CMK (cell line): ENCODE measurements around the gene MPIG6B.
A peak's percentile ranks its signal among the peaks of the same experiment; 100 is the strongest.

Source experiments
- DNase-seq: peaks from one replicate; pipeline ENCODE4 v3.0.0-alpha.2; 2010; ENCODE audit warnings: low read depth

Gene MPIG6B

DNA sequence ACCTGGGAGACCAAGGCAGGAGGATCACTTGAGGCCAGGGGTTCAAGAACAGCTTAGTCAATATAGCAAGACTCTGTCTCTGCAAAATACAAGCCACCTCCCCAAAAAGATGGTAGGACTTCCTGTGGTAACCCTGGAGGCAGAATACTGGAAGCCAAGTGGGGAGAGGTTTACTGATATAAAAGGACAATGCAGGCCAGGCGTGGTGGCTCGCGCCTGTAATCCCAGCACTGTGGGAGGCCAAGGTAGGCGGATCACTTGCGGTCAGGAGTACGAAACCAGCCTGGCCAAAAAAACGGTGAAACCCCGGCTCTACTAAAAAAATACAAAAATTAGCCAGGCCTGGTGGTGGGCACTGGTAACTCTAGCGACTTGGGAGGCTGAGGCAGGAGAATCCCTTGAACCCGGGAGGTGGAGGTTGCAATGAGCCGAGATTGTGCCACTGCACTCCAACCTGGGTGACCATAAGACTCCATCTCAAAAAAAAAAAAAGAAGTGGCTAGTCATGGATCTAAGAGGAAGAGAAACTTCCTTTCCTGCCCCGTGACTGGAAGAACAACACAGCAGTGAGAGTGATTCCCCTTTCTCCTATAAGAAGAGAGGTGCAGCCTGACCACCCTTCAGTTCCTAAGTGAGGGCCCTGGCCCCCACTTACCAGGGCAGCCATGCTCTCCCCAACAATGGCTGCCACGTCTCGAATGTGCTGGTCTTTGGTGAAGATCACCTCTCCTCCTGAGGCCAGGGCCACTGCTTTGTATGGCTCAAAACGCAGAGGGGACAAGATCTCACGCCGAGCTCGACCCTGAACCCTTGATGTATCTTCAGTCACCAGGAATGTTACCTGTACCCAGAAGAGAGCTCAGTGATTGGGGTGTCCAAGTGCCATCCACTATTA is 45.4 kb downstream of the MPIG6B start:
- DNase-seq = no peak

DNA sequence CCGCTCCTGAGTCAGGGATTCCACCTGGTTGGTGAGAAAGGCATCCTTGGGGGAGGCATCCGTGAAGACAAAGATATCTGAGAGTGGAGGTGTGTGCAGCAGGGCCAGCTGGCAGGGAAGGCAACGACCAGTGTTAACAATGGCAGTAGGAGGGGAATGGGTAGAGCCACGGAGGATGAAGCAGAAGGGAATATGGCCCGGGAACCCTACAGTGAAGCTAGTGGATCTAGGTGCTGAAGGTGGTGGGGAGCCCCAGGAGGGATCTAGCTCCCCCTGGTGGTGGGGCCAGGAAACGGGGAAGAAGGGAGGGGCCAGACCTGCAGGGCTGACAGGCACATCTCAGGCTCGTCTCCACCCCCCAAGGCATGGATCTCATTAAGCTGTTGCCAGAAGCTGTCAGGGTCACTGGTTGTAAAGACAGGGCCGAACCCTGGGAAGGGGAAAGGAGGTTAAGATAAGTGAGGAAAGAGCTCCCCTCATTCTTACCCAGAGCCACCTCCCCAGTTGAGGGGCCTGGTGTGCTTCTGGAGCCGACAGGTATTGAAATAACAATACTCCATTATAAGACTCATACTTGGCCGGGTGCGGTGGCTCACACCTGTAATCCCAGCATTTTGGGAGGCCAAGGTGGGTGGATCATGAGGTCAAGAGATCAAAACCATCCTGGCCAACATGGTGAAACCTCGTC is 46.7 kb downstream of the MPIG6B start:
- DNase-seq = peak; percentile 71

- DNase-seq = no peak
Measured at GRCh38 chr6:31770860-31771259, 47.7 kb downstream of the MPIG6B start.

GRCh38 chr6:31771992-31772358 is 48.8 kb downstream of the MPIG6B start:
- DNase-seq = no peak

GRCh38 chr6:31775184-31775583 is 52.0 kb downstream of the MPIG6B start:
- DNase-seq = no peak

DNA sequence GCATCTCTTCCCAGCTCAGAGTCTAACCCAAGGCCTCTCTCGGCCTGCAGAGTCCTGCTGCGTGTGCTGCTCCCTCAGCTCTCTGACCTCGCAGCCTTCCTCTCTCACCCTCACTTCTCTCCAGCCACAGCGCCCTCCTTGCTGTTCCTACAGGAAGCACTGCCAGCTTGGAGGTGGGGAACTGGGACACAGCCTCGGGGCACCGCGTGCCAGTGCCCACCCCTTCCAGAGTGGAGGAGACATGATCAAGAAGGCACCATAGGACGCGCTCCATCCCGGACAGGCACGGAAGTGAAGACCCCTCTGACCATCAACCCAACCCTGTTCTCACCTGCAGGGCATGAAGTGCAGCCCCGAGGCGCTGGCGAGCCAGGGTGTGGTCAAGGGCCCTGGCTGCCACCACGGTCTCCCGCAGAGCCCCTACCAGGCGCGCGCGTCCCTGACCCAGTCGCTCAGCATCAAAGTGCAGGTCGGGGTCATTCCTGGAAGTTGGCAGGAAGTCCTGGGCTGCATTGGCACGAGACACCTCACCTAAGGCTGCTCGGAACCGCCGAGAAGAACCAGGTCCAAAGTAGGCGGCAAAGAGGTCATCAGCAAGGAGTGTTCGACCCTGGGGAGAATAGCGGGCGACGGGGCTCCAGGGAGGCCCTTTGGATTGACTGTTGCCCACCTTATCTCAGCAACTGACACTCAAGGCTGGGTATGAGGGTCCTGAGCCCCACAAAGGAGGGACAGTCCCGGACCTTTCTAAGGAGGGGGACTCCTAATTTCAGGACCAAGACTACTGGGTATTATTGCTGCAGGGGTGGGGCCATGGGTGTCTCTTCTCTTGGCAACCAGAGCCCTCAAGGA is 52.7 kb downstream of the MPIG6B start:
- DNase-seq = no peak
